ENCODE measurements around the gene CCNC. TPM values are rescaled to one million over a fixed set of nuclear protein-coding genes. Genes with fewer than 3 reads are reported as not detected.

The CCNC gene
- total and polyA plus RNA-seq, 2 of the 13 experiments (the other 11 are each of a cell fraction or from before 2014, with no cell fraction given), result 69.6 to 141 TPM

DNA sequence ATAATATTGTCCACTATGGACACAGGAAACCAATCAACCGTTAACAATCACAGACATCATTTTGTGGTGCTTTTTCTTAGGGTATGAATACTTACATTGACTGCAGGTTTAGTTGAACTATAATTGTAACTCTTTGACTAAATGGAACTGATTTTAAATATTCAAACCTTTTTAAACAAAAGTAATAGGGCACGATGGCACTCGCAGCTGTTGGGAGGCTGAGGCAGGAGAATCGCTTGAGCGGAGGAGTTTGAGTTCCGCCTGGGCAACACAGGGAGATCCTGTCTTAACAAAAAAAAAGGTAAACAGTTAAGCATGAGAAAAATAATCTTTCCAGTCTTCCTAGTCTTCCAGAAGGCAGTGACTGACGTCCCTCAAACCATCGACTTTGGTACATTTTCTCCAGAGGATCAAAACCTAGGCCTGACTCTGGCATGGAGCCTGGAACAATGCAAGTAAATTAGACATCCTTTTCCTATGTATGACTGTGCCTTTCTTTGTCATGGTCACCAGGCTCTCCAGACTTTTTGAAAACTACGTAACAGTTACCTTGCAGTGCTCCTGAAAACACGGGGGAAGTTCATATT is 21.5 kb upstream of the CCNC start:
- FAIRE-seq, result no peak
- Histone ChIP-seq H3K4me3 (replicated peaks in 1 of 3; ENCODE audit: insufficient read depth in 1 of 3, low read depth in 2 of 3, low read length in 3 of 3) (no peak overlapping the region), H3K27me3 (ENCODE audit: control insufficient read depth in 1 of 2, insufficient read depth in 2 of 2, low read length in 2 of 2) (peaks cover 5 to 47% of the 10 kb centered on the region in 2 experiments), H3K9ac (ENCODE audit: insufficient read depth, low read depth, low read length) (no peak overlapping the region), H3K27ac (ENCODE audit: extremely low read length, insufficient read depth, low read length) (no peak overlapping the region), H3K36me3 (replicated peaks in 1 of 2; ENCODE audit: control insufficient read depth in 1 of 2, insufficient read depth in 2 of 2, low read length in 2 of 2) (no peaks in the 10 kb centered on the region), H3K9me3 (ENCODE audit: low read length) (no peaks in the 10 kb centered on the region), H3K79me2 (ENCODE audit: insufficient read depth, low read length) (no peaks in the 10 kb centered on the region), H4K20me1 (ENCODE audit: insufficient read depth, low read length) (no peaks in the 10 kb centered on the region), H3K4me2 (ENCODE audit: low read depth, low read length) (no peak overlapping the region), H3K4me1 (ENCODE audit: insufficient read depth, low read length) (peaks cover 13% of the 10 kb centered on the region), H2AFZ (ENCODE audit: low read length) (no peak overlapping the region)
- intact Hi-C loops (cut with micrococcal nuclease; ENCODE audit: unreplicated experiment), result loop anchor here (2.0 to 5.0 kb wide), 2 partner anchors 13 to 232 kb away; no protein-coding TSS in a partner anchor
- in situ Hi-C loops (cut with HindIII; ENCODE audit: extremely low pct_ligation_motif_present, low pct_unique_long_range_greater_than_20kb), result loop anchor here (10.0 kb wide), 1 partner anchor 235 kb away; no protein-coding TSS in a partner anchor
- WGBS (ENCODE audit: low lambda C conversion rate), result 40% methylated on average over 10 of the region's 10 CpGs
- ATAC-seq, result no peak
- CTCF ChIA-PET (ENCODE audit: low intra/inter-chr PET ratio, low total read pairs), result interaction anchor here (2.6 kb wide), 1 partner anchor 156 kb away, joined by 10 read pairs; no protein-coding TSS in a partner anchor
- no TSS peak for BruUV-seq (replicated peaks)
- no peak for DNase-seq (ENCODE audit: low spot score)
- POLR2A ChIA-PET, result interaction anchor here (1.4 to 1.9 kb wide), 2 partner anchors 21 kb away, joined by 4 to 12 read pairs; partner anchors contain the start of gene CCNC
- TF ChIP-seq HOXA9 (CRISPR knock-in tag; IDR thresholded peaks at IDR 0.05; ENCODE audit: borderline replicate concordance), result no peak
- no peak for TF ChIP-seq ZNF235 (CRISPR knock-in tag; IDR thresholded peaks at IDR 0.05; ENCODE audit: borderline replicate concordance)
- TF ChIP-seq, protein P1, sequence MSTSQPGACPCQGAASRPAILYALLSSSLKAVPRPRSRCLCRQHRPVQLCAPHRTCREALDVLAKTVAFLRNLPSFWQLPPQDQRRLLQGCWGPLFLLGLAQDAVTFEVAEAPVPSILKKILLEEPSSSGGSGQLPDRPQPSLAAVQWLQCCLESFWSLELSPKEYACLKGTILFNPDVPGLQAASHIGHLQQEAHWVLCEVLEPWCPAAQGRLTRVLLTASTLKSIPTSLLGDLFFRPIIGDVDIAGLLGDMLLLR (CRISPR knock-in tag; IDR thresholded peaks at IDR 0.05), result no peak
- no peak for TF ChIP-seq MAF1 (CRISPR knock-in tag; IDR thresholded peaks at IDR 0.05; ENCODE audit: borderline replicate concordance)
- no peak for TF ChIP-seq ZNF558 (CRISPR knock-in tag; IDR thresholded peaks at IDR 0.05; ENCODE audit: borderline replicate concordance)
- TF ChIP-seq ZNF614 (CRISPR knock-in tag; IDR thresholded peaks at IDR 0.05; ENCODE audit: borderline replicate concordance), result no peak
- TF ChIP-seq NBN (conservative IDR thresholded peaks at IDR 0.05), result no peak
- TF ChIP-seq ZBTB20 (CRISPR knock-in tag; IDR thresholded peaks at IDR 0.05; ENCODE audit: borderline replicate concordance, low read depth), result no peak
- TF ChIP-seq PTBP1 (IDR thresholded peaks at IDR 0.05; ENCODE audit: low read depth, low read length, poor library complexity, severe bottlenecking), result no peak
- TF ChIP-seq ZNF572 (CRISPR knock-in tag; IDR thresholded peaks at IDR 0.05), result no peak
- TF ChIP-seq ZNF138 (CRISPR knock-in tag; IDR thresholded peaks at IDR 0.05; ENCODE audit: low read depth), result no peak
- no peak for TF ChIP-seq USF2 (IDR thresholded peaks at IDR 0.05; ENCODE audit: low read depth, low read length)
- no peak for TF ChIP-seq USF2 (CRISPR knock-in tag; IDR thresholded peaks at IDR 0.05; ENCODE audit: borderline replicate concordance)
- no peak for TF ChIP-seq ZNF501 (CRISPR knock-in tag; IDR thresholded peaks at IDR 0.05)
- no peak for TF ChIP-seq ZNF878 (CRISPR knock-in tag; IDR thresholded peaks at IDR 0.05)
- TF ChIP-seq ZNF556 (CRISPR knock-in tag; IDR thresholded peaks at IDR 0.05; ENCODE audit: borderline replicate concordance), result no peak
- no peak for TF ChIP-seq NONO (IDR thresholded peaks at IDR 0.05)
- TF ChIP-seq NONO (CRISPR knock-in tag; conservative IDR thresholded peaks at IDR 0.05), result no peak
- TF ChIP-seq PHF20 (CRISPR knock-in tag; IDR thresholded peaks at IDR 0.05), result no peak
- TF ChIP-seq TMF1 (CRISPR knock-in tag; IDR thresholded peaks at IDR 0.05; ENCODE audit: low read depth), result no peak
